Stimulated activated CD8-positive, alpha-beta memory T cell treated with anti-CD3 and anti-CD28 coated beads, Interleukin-4, amount 100 ng/mL, for 48 hours (primary cell): Measurements from ENCODE around the gene COTL1.
"Not testable (repeated sequence)": the region's sequence is repeated elsewhere in the genome, so short reads cannot be mapped to it uniquely, and the experiment has no call there.

Experiments
- DNase-seq: peaks from one replicate; pipeline ENCODE4 v3.0.0-alpha.2; 2020

COTL1 gene

GRCh38 chr16:84641643-84642358 is 23.9 kb upstream of the COTL1 start:
- DNase-seq, result no peak

- no peak for DNase-seq
Observed at GRCh38 chr16:84640145-84640544, 22.3 kb upstream of the COTL1 start.

GRCh38 chr16:84638231-84638806 is 20.4 kb upstream of the COTL1 start:
- DNase-seq, result no peak

- no peak for DNase-seq
Observed at GRCh38 chr16:84637709-84638108, 19.8 kb upstream of the COTL1 start.

DNA sequence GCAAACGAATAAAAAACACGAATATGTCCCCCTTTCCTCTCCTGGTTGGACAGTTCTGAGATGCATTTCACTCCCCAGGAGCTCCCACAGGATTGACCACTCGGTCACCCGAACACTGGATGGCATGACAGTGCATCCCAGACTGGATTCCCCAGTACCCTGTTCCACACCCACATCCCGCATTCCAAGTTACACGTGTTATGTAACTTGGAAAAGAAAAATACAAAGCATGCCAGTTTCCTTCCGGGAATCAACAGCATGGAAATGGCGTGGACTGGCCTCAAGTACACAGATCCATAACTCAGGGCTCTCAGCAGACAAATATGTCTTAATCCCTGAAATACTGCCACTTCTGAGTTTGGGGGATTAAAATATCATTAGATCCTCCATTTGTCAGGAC is 17.8 kb upstream of the COTL1 start:
- no peak for DNase-seq

DNA sequence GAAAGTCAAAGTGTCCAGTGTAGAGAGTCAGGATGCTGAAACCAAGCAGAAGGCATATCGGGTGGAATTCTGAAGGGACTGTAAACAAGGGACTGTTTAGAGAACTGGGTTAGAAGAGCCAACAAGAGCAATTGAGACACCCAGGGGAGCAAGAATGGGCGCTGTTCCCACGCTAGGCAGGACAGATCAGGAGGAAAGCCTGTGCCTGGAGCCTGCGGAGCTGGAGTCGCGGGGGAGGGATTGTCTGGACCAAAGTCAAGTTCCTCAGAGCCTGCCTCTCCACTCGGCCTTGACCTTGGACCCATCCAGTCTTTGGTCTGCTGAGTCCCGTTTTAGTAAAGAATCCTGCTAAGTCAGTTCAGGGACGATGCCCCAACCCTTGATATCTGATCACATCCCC is 15.7 kb upstream of the COTL1 start:
- no peak for DNase-seq

DNA sequence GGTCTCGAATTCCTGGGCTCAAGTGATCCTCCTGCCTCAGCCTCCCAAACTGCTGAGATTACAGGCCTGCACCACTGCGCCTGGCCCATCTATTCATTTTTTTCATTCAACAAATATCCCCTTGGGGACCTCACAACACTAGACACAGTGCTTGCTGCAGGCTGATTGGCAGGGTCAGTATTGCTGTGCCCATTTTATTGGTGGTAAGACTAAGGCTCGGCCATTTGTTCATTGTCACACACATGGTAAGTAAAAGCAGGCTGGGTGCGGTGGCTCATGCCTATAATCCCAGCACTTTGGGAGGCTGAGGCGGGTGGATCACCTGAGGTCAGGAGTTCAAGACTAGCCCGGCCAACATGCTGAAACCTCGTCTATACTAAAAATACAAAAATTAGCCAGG is 15.0 kb upstream of the COTL1 start:
- DNase-seq, result not testable (repeated sequence)

GRCh38 chr16:84631886-84632285 is 14.0 kb upstream of the COTL1 start:
- DNase-seq, result no peak

DNA sequence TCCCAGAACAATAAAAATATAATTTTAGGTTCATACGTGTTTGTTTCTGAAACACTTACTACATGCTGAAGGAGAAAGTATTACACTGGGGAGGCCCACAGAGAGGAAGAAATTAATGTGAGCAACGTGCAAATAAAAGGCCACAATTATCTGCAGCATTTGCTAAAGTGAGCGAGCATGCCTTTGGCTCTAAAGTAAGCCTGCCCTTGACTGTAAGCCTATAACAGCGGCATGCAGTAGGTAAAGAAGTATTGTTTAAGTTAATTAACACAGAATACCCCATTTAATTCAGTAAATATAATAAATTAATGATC is 13.2 kb upstream of the COTL1 start:
- DNase-seq, result no peak

GRCh38 chr16:84630446-84631152 is 12.7 kb upstream of the COTL1 start:
- no peak for DNase-seq

GRCh38 chr16:84630009-84630408 is 12.1 kb upstream of the COTL1 start:
- no peak for DNase-seq

DNA sequence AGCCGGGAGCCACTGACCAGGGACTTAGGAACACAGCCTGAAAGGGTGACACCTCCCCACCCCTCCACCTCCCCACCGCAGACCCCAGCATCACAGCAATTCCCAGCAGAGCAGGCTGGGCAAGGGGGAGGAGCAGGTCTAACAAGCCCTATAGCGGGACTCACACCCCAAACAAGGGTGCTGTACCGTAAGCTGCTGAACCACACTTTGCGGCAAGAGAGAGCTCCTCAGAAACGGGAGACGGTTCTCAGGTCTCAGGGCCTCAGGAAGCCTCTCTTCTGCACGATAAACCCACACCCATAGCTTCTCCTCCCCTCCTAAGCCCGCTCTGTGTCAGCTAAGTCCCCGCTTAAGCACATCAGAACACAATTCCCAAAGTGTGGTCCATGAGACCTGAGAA is 11.7 kb upstream of the COTL1 start:
- DNase-seq, result no peak

DNA sequence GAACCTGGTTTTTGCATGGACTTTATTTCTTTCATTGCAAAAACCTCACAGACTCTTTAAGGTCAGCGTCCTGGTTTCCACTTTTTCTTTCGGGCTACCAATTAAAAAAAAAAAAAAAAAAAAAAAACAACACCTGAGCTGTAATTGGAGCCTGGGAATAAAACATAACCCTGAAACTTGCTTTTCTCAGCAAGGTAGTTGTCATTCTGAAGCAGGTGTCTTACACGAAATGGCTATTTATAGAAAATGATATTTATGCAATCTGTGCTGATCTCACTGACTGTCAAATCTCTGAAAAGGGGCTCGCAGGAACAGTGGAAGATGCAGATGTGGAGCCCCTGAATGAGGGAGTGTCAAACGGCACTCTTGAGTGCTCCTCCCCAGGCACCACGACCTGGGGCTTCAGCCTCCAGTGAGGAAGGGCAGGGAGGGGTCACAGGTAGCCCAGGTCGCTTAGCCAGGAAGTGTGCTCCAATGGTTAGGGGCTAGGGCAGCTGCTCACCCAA is 10.4 kb upstream of the COTL1 start:
- DNase-seq, result no peak

DNA sequence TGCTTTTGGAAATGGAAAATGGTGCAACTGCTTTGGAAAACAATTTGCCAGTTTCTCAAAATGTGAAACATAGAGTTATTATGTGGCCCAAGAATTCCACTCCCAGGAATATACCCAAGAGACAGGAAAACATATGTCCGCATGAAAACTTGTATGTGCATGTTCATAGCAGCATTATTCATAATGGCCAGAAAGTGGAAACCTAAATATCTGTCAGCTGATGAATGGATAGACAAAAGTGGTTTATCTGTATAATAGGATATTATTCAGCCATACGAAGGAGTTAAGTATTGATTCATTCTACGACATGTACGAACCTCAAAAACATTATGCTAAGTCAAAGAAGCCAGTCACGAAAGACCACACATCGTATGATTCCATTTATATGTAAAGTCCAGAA is 7.7 kb upstream of the COTL1 start:
- no peak for DNase-seq

- DNase-seq, result not testable (repeated sequence)
Observed at GRCh38 chr16:84620913-84621312, 3.0 kb upstream of the COTL1 start.

- no peak for DNase-seq
Observed at GRCh38 chr16:84618581-84619460, 943 bp upstream of the COTL1 start.

- peak; percentile 69 for DNase-seq
Observed at GRCh38 chr16:84617041-84617790, 662 bp downstream of the COTL1 start.

DNA sequence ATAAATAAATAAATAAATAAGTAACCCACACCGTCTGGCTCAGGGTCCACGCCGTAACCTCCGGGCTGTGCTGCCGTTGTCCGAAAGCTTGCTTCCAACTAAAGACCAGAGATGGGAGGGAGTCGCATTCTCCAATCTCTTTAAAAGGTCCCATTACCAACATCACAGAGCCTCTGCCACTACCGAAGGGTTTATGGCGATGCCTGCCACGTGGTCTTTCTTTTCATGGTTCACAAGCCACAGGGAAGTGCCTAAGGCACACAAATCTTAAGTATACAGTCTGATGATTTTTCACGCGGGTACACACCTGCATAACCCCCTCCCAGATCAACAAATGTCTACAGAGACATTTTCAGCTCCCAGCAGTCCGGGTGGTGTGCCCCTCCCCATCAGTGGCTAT is 1.4 kb downstream of the COTL1 start:
- no peak for DNase-seq

GRCh38 chr16:84614968-84615813 is 2.7 kb downstream of the COTL1 start:
- no peak for DNase-seq

GRCh38 chr16:84614623-84614967 is 3.3 kb downstream of the COTL1 start:
- no peak for DNase-seq

- DNase-seq, result no peak
Observed at GRCh38 chr16:84614073-84614459, 3.8 kb downstream of the COTL1 start.
